Inflammatory macrophage treated with lipopolysaccharide for 4 hours (primary cell): ENCODE results near the gene STAB1.

Source experiments
- DNase-seq: peaks from one replicate; pipeline ENCODE4 v3.0.0-alpha.2; 2020

Gene STAB1

DNA sequence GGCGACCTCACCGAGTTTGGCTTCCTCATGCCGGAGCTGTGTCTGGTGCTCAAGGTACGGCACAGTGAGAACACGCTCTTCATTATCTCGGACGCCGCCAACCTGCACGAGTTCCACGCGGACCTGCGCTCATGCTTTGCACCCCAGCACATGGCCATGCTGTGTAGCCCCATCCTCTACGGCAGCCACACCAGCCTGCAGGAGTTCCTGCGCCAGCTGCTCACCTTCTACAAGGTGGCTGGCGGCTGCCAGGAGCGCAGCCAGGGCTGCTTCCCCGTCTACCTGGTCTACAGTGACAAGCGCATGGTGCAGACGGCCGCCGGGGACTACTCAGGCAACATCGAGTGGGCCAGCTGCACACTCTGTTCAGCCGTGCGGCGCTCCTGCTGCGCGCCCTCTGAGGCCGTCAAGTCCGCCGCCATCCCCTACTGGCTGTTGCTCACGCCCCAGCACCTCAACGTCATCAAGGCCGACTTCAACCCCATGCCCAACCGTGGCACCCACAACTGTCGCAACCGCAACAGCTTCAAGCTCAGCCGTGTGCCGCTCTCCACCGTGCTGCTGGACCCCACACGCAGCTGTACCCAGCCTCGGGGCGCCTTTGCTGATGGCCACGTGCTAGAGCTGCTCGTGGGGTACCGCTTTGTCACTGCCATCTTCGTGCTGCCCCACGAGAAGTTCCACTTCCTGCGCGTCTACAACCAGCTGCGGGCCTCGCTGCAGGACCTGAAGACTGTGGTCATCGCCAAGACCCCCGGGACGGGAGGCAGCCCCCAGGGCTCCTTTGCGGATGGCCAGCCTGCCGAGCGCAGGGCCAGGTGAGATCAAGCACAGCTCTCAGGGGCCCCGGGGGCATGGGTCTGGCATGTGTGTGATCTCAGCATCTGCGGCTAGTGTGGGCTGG is 7.1 kb upstream of the STAB1 start:
- no peak for DNase-seq

DNA sequence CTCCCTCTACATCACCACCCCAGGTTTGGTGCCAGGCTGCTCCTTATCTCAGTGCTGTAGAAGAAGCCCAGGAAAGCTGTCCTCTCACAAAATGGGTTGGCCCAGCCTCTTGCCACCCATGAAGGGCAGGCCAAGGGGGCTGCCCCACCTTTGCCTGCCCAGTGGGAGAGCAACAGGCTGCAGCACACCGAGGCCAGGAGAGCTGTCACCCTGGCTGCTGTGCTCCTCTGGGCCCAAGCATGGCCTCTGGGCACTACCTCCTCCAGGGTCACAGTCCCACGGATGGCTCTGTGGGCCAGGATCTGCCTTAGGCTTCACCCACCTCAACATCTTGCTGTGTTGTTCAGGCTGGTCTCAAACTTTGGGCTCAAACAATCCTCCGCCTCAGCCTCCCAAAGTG is 6.4 kb upstream of the STAB1 start:
- DNase-seq: no peak

- no peak for DNase-seq
These were observed 5.7 kb upstream of the STAB1 start for GRCh38 chr3:52489453-52489852.

DNA sequence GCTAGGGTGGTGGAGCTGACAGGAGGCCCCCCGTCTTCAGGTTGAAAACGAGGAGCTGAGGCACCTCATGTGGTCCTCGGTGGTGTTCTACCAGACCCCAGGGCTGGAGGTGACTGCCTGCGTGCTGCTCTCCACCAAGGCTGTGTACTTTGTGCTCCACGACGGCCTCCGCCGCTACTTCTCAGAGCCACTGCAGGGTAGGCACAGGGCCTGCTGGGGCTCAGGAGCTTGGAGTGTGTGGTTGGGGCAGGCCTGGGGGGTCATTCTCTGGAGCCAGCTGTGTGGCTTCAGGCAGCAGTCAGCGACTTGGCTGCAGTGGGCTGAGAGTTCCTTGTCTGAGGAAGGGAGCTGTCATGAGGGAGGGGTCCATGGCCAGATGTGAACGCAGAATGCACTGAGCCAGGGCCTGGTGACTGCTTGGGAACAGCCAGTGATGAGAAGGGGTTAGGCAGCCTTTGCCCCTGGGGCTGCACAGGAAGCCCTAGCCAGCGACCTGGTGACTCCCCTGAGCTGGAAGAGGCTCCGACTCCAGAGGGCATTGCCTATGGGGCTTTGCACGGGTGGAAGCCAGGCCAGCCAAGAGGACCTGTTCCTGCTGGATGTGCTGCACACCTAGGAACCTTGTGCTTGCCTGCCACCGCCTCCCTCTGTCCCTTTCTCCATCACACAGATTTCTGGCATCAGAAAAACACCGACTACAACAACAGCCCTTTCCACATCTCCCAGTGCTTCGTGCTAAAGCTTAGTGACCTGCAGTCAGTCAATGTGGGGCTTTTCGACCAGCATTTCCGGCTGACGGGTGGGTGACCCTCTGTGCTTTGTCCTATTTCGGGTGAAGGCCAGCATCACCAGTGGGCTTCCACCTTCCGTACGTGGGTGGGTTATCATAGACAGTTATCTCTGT is 4.9 kb upstream of the STAB1 start:
- DNase-seq: no peak

DNA sequence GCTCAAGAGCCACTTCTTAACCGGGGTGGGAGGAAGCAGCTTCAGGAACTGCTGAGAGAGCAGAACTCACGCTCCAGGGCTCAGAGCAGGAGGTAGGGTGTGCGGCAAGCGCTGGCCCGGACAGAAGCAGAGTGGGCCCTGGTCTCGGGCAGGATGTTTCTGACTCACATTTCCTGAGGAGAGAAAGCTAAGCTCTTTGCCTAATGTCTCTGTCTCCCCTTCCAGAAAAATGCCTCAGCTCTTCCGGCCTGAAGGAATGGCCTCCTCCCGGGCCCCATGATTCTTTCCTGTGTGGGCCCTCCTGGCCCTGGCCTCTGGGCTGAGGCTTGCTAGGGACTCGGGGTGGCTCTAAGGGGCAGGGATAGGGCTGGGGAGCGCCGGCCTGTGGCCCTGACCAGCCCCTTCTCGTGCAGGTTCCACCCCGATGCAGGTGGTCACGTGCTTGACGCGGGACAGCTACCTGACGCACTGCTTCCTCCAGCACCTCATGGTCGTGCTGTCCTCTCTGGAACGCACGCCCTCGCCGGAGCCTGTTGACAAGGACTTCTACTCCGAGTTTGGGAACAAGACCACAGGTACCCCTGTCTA is 4.1 kb upstream of the STAB1 start:
- peak; percentile 34 for DNase-seq

- DNase-seq: no peak
These were observed 3.1 kb upstream of the STAB1 start for GRCh38 chr3:52492059-52492458.

DNA sequence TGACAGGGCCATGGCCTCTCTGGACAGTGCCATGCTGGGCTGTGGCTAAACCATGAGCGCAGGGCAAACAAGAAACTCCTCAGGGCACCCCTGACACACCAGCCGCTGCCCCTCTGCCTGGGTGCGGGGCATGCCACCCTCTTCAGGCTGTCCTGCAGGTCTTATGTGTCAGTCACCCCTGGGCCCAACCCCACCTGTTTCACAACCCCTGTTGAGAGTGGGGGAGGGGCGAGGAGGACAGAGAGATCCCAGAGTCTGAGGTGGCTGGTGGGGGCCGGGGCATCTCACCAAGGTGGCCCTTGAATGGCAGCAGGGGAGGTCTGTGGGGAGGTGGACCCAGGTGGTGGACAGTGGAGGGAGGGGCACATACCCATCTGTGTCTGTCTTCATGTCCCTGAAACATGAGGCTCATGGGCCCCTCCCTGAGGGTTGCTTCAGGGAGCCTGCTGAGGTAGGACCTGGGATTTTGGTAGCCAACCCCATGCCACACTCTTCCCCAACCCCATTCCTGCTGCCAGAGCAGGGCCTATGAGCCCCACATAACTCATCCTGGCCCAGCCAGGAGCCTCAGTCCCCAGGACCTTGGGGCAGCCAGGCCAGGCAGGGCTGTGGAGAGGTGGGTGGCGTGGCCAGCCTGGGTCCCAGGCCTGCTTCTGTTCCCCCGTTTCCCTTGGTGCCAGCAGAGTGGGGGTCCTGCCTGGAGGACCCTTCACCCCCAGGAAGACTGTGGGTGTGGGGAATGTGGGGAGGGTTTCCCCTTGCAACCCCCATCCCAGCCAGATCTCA is 1.7 kb upstream of the STAB1 start:
- DNase-seq: no peak

DNA sequence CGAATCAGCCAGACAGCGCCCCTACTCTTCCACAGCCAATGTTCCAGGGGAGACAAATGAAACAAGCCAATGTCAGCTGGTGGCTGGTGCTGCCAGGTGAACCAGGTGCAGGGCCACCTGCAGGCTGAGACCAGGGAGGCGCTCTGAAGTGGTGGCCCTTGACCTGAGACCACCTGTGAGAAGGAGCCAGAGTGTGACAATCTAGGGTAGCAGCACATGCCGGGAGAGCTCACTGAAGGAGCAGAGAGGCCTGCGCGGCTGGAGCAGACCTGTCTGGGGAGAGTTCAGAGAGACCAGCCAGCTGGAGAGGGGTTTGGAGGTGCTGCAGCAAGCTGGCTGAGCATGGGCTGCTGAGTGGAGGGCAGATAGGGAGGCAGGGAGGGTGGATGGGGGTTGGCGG is 693 bp upstream of the STAB1 start:
- no peak for DNase-seq

DNA sequence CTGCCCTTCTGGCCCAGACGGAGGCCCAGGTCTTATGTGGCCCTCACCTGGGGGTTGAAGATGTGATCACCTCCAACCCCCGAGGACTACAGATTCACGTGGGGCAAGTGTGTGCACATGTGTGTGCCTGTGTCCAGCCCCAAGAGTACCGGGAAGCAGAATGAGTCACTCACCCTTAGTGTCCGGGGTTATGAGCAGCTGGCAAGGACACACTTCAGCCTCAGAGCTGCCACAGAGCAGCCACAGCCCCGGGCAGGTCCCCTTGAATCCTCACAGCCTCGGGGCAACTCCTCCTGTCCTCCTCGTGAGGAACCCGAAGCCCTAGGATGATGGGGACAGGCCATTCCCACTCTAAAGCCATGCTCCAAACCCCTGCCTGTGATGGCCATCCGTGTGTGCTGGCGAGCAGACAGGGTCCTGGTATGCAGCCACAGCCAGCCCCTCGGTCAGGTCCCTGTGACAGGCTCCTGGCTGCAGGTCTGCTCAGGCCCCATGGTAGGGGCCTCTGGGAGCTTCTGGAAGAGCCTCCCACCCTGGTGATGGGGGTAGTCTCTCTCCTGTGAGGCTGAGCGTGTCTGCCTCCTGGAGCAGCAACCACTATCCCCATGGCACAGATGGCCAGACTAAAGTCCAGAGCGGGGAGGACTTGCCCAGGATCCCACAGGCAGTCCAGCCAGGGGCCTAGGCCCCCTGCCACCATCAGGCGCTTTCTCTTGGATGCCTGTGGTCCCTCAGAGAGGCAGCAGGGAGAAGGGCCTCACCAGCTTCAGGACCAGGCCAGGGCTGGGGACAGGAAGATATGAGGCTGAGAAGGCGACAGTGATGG is 852 bp downstream of the STAB1 start:
- DNase-seq: peak; percentile 46

- peak; percentile 88 for DNase-seq
These were observed 3.3 kb downstream of the STAB1 start for GRCh38 chr3:52498137-52499054.

DNA sequence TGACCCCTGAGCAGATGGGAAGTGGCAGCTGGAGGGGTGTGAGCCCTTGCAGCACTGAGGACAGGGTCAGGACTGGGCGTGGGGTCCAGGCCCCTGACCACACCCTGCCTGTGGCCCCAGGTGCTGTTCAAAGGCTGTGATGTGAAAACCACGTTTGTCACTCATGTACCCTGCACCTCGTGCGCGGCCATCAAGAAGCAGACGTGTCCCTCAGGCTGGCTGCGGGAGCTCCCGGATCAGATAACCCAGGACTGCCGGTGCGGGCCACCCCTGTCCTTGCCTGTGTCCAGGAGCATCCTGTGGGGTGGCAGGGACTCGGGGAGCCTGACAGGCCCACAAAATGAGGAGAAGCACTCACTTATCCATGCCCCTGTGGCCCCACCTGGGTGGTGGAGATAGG is 5.9 kb downstream of the STAB1 start:
- no peak for DNase-seq

DNA sequence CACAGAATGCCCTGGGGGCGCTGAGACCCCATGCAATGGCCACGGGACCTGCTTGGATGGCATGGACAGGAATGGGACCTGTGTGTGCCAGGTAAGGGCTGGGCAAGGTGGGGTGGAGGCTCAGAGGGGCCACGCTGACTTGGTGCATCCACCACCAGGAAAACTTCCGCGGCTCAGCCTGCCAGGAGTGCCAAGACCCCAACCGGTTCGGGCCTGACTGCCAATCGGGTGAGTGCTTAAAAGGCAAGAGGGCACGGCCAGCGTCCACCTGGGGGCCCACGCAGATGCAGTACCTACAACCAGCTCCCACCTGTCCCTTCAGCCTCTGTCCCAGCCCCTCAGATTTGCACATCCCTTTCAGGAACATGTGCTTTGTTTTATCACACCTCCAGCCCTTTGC is 6.9 kb downstream of the STAB1 start:
- DNase-seq: no peak

- no peak for DNase-seq
These were observed 7.7 kb downstream of the STAB1 start for GRCh38 chr3:52502808-52503350.

DNA sequence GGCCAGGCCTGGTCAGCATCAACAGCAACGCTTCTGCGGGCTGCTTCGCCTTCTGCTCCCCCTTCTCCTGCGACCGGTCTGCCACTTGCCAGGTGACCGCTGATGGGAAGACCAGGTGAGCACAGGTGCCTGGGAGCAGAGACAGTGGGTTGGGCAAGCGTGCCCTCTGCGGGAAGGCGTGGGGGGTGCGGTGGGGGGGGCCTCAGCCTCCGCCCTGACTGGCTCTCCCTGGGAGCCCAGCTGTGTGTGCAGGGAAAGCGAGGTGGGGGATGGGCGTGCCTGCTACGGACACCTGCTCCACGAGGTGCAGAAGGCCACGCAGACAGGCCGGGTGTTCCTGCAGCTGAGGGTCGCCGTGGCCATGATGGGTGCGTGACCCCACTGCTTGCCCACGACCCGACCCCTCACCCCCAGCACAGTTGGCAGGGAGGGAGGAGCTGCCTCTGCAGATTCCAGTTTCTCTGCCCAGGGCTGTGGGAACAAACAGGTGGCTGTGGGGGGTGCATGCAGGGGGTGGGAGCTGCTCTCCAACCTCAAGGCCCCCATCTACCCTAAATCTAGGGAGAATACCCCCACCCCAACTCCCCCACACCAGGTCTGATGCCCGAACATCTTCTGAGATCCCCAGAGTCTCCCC is 8.8 kb downstream of the STAB1 start:
- no peak for DNase-seq

DNA sequence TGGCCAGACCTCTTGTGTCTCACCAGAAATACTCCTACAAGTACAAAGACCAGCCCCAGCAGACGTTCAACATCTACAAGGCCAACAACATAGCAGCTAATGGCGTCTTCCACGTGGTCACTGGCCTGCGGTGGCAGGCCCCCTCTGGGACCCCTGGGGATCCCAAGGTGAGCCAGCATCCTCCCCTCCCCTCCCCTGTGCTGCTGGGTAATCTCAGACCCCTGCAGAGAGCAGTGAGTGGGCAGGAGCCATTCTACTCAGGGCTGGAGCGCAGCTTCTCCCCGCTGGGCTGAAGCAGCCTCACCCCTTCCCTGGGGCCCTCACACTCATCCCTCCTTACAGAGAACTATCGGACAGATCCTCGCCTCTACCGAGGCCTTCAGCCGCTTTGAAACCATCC is 9.8 kb downstream of the STAB1 start:
- no peak for DNase-seq

DNA sequence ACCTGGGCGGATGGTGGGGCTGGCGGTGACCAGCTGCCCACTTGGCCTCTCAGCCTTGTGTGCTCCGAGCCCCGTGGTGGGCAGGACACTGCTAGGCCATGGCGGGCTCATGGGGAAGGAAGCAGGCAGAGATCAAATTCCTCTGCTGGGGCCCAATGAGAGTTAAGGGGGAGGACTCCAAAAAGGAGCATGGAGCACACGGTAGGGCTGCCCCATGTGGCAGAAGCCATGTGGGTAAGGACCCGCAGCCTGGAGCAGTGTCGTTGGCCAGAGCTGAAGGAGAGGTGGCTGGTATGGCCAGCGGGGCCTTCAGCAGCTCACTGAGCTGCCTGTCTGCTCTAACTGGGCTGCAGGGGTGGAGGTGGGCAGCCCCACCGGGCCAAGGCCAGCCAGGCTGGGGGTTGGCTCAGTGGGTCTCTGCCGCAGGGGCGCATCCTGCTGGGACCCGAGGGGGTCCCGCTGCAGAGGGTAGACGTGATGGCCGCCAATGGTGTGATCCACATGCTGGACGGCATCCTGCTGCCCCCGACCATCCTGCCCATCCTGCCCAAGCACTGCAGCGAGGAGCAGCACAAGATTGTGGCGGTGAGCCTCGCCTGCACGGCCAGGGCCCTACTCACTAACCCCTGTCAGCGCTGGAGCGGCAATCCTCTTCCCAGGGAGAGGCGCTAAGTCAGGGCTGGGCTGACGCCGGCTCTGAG is 11.3 kb downstream of the STAB1 start:
- no peak for DNase-seq

- DNase-seq: no peak
These were observed 12.2 kb downstream of the STAB1 start for GRCh38 chr3:52507359-52507758.

- no peak for DNase-seq
These were observed 14.7 kb downstream of the STAB1 start for GRCh38 chr3:52509753-52510328.

DNA sequence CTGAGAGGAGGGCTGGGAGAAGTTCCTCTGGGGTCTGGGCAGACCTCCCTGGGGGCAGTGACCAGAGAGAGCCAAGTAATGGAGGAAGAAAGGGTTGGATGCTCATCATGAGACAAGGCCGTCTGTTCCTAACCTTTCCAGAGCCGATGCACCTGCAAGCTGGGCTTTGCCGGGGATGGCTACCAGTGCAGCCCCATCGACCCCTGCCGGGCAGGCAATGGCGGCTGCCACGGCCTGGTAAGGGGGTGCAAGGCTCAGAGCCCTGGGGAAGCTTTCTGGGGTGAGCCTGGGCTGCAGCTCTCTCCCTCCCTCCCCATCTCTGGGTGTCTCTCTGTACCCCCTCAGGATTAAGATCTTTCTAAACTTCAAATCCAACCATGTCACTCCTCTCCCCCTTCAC is 16.4 kb downstream of the STAB1 start:
- no peak for DNase-seq
